OCI-LY1 (cell line): Measurements from ENCODE around the gene ZFHX3.

Experiments
- H2AFZ ChIP-seq: fragments of 200-600 bp; sonication (generic), shearing (Covaris generic); 2 replicates; pipeline ENCODE4 v1.6.0; 2014; ENCODE audit warnings: antibody characterized with exemption, mild to moderate bottlenecking, low read length
- H3F3A ChIP-seq: fragments of 200-600 bp; sonication (generic), shearing (Covaris generic); 2 replicates; pipeline ENCODE4 v1.6.0; 2014; ENCODE audit warnings: mild to moderate bottlenecking, antibody characterized with exemption, low read length, moderate library complexity; ENCODE audit not compliant: insufficient read depth
- H3K27ac ChIP-seq: fragments of 200-600 bp; sonication (generic); 2 replicates; pipeline ENCODE4 v1.5.1; 2014; ENCODE audit warnings: low read length, mixed run types, mild to moderate bottlenecking, low read depth; ENCODE audit not compliant: poor library complexity, severe bottlenecking
- H3K27me3 ChIP-seq: fragments of 200-600 bp; sonication (generic); 2 replicates; pipeline ENCODE4 v1.6.0; 2014; ENCODE audit warnings: antibody characterized with exemption, mild to moderate bottlenecking, low read length, moderate library complexity; ENCODE audit not compliant: insufficient read depth
- H3K36me3 ChIP-seq: fragments of 200-600 bp; sonication (generic); 2 replicates; pipeline ENCODE4 v1.6.1; 2014; ENCODE audit warnings: mild to moderate bottlenecking, antibody characterized with exemption, low read length, moderate library complexity, mixed read lengths; ENCODE audit not compliant: insufficient read depth
- H3K4me1 ChIP-seq: fragments of 200-600 bp; sonication (generic); 2 replicates; pipeline ENCODE4 v1.5.1; 2014; ENCODE audit warnings: mild to moderate bottlenecking, low read length, moderate library complexity; ENCODE audit not compliant: insufficient read depth, severe bottlenecking
- H3K4me2 ChIP-seq: fragments of 200-600 bp; sonication (generic), shearing (Covaris generic); 2 replicates; pipeline ENCODE4 v1.6.1; 2014; ENCODE audit warnings: low read length
- H3K4me3 ChIP-seq: fragments of 200-600 bp; sonication (generic); 2 replicates; pipeline ENCODE4 v1.5.1; 2014; ENCODE audit warnings: low read length, low read depth, mild to moderate bottlenecking, mixed read lengths; ENCODE audit not compliant: poor library complexity, severe bottlenecking
- H3K79me2 ChIP-seq: fragments of 200-600 bp; shearing (Covaris generic); 2 replicates; pipeline ENCODE4 v1.6.1; 2016; ENCODE audit warnings: mixed run types, low read length, mixed read lengths; ENCODE audit not compliant: insufficient read depth
- H3K9ac ChIP-seq: fragments of 200-600 bp; sonication (generic), shearing (Covaris generic); 2 replicates; pipeline ENCODE4 v1.6.1; 2014; ENCODE audit warnings: mild to moderate bottlenecking, low read length, mixed read lengths
- H3K9me2 ChIP-seq: fragments of 200-600 bp; sonication (generic), shearing (Covaris generic); 2 replicates; pipeline ENCODE4 v1.6.1; 2014; ENCODE audit warnings: low read depth, mild to moderate bottlenecking, low read length, mixed read lengths
- H3K9me3 ChIP-seq: fragments of 200-600 bp; shearing (Covaris generic); 2 replicates; pipeline ENCODE4 v1.6.1; 2014; ENCODE audit warnings: low read length, mixed read lengths
- H4K20me1 ChIP-seq: fragments of 200-600 bp; sonication (generic), shearing (Covaris generic); 2 replicates; pipeline ENCODE4 v1.6.0; 2016; ENCODE audit warnings: mild to moderate bottlenecking, low read length; ENCODE audit not compliant: insufficient read depth
- CTCF ChIP-seq: fragments of 200-600 bp; sonication (generic), shearing (Covaris generic); IDR thresholded peaks from 2 replicates; pipeline ENCODE4 v1.5.1; 2017; ENCODE audit warnings: mild to moderate bottlenecking, antibody characterized with exemption, low read length, moderate library complexity, mixed read lengths
- EZH2 ChIP-seq: fragments of 200-600 bp; sonication (generic), shearing (Covaris generic); IDR thresholded peaks from 2 replicates; pipeline ENCODE4 v1.8.0; 2017; ENCODE audit warnings: borderline replicate concordance, mixed run types, mild to moderate bottlenecking, antibody characterized with exemption, low read length, moderate library complexity, mixed read lengths

Gene ZFHX3

GRCh38 chr16:72814226-72814625 is 233.7 kb downstream of the ZFHX3 start:
- no peak overlapping the region for H3K4me2 ChIP-seq
- TF ChIP-seq CTCF (no peak), EZH2 (no peak)
- H3K9ac ChIP-seq: no peak overlapping the region
- H3K36me3 ChIP-seq: no peaks in the 10 kb centered on the region
- no peaks in the 10 kb centered on the region for H4K20me1 ChIP-seq
- H3K79me2 ChIP-seq: no peaks in the 10 kb centered on the region
- no peak overlapping the region for H3K4me3 ChIP-seq
- H3F3A ChIP-seq: no peaks in the 10 kb centered on the region
- no peaks in the 10 kb centered on the region for H3K4me1 ChIP-seq
- H3K9me3 ChIP-seq: no peaks in the 10 kb centered on the region
- H3K9me2 ChIP-seq: no peaks in the 10 kb centered on the region
- no peak overlapping the region for H3K27ac ChIP-seq
- H2AFZ ChIP-seq: no peak overlapping the region
- no peaks in the 10 kb centered on the region for H3K27me3 ChIP-seq

- Histone ChIP-seq H3K27ac (no peak overlapping the region), H3K79me2 (no peaks in the 10 kb centered on the region)
Observed at GRCh38 chr16:72812672-72813071, 235.3 kb downstream of the ZFHX3 start.

GRCh38 chr16:72811876-72812275 is 236.1 kb downstream of the ZFHX3 start:
- Histone ChIP-seq H3K4me2 (no peak overlapping the region), H3K9ac (no peak overlapping the region), H4K20me1 (no peaks in the 10 kb centered on the region), H3K27ac (no peak overlapping the region), H3K9me2 (no peaks in the 10 kb centered on the region), H3K4me3 (no peak overlapping the region), H3F3A (no peaks in the 10 kb centered on the region), H2AFZ (no peak overlapping the region), H3K9me3 (no peaks in the 10 kb centered on the region), H3K4me1 (no peaks in the 10 kb centered on the region), H3K36me3 (no peaks in the 10 kb centered on the region), H3K79me2 (no peaks in the 10 kb centered on the region), H3K27me3 (no peaks in the 10 kb centered on the region)
- TF ChIP-seq EZH2 (no peak), CTCF (no peak)

More at GRCh38 chr16:72812672-72813071, 235.3 kb downstream of the ZFHX3 start:
- H3K27me3 ChIP-seq: no peaks in the 10 kb centered on the region
- no peaks in the 10 kb centered on the region for H3F3A ChIP-seq
- no peak overlapping the region for H3K4me3 ChIP-seq
- no peak overlapping the region for H3K4me2 ChIP-seq
- no peaks in the 10 kb centered on the region for H4K20me1 ChIP-seq
- no peaks in the 10 kb centered on the region for H3K9me2 ChIP-seq
- H3K9me3 ChIP-seq: no peaks in the 10 kb centered on the region
- H3K9ac ChIP-seq: no peak overlapping the region
- no peaks in the 10 kb centered on the region for H3K4me1 ChIP-seq
- no peaks in the 10 kb centered on the region for H3K36me3 ChIP-seq
- H2AFZ ChIP-seq: no peak overlapping the region
- TF ChIP-seq EZH2: no peak
- no peak for TF ChIP-seq CTCF
